Stomach (tissue), 4 donors: ENCODE data around the gene DNAJC3.

ENCODE experiments used
- POLR2AphosphoS5 ChIP-seq, 3 donors: sonication (generic); formaldehyde crosslinking; IDR thresholded peaks; one replicate each; pipeline ENCODE4 v1.6.1; 2016; ENCODE audit warnings: antibody characterized with exemption in 3 of 3
- TF ChIP-seq, protein P1 (sequence below), 7 experiments: fragments of 450-650 bp in 4 of 7; fragments of 200-600 bp in 3 of 7; sonication (generic) in 3 of 7; IDR thresholded peaks; one replicate each; pipeline ENCODE4 v1.5.1; 2016 to 2019; ENCODE audit warnings: antibody characterized with exemption in 7 of 7, control low read depth in 2 of 7, mild to moderate bottlenecking in 1 of 7

DNA sequence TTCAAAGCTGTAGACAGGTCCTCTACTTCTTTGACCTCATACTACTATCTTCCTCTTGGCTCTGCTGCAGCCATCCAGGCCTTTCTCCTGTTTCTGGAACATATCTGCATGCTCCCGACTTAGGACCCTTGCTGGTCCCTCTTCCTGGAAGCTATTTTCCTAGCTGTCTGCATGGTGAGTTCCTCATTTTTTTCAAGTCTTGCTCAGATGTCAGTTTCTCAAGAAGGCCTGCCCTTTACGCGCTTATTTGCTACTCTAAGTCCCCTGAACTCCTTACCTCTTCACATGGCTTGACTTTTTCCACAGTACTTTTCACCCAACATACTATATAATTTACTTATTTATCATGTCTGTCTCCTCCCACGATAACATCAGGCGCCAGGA, 31.4 kb downstream of the DNAJC3 start:
- TF ChIP-seq, protein P1, sequence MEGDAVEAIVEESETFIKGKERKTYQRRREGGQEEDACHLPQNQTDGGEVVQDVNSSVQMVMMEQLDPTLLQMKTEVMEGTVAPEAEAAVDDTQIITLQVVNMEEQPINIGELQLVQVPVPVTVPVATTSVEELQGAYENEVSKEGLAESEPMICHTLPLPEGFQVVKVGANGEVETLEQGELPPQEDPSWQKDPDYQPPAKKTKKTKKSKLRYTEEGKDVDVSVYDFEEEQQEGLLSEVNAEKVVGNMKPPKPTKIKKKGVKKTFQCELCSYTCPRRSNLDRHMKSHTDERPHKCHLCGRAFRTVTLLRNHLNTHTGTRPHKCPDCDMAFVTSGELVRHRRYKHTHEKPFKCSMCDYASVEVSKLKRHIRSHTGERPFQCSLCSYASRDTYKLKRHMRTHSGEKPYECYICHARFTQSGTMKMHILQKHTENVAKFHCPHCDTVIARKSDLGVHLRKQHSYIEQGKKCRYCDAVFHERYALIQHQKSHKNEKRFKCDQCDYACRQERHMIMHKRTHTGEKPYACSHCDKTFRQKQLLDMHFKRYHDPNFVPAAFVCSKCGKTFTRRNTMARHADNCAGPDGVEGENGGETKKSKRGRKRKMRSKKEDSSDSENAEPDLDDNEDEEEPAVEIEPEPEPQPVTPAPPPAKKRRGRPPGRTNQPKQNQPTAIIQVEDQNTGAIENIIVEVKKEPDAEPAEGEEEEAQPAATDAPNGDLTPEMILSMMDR (IDR thresholded peaks at IDR 0.05) = no peak
- TF ChIP-seq POLR2AphosphoS5 (IDR thresholded peaks at IDR 0.05) = no peak
